GM21381 (cell line): ENCODE measurements around the gene ANKDD1B.

Source experiments
- ATAC-seq: cut with Tn5 transposase; IDR thresholded peaks from one replicate; pipeline ENCODE4 v1.9.1; 2021; ENCODE audit warnings: mild to moderate bottlenecking, moderate library complexity; ENCODE audit not compliant: unreplicated experiment

ANKDD1B gene

GRCh38 chr5:75616371-75616881 is 5.2 kb downstream of the ANKDD1B start:
- ATAC-seq: no peak

GRCh38 chr5:75616971-75617621 is 5.8 kb downstream of the ANKDD1B start:
- no peak for ATAC-seq

GRCh38 chr5:75617736-75618352 is 6.6 kb downstream of the ANKDD1B start:
- ATAC-seq: no peak

- no peak for ATAC-seq
Observed at GRCh38 chr5:75620184-75620959, 9.1 kb downstream of the ANKDD1B start.

- ATAC-seq: no peak
Observed at GRCh38 chr5:75622564-75622963, 11.3 kb downstream of the ANKDD1B start.

GRCh38 chr5:75623846-75624245 is 12.6 kb downstream of the ANKDD1B start:
- ATAC-seq: no peak

GRCh38 chr5:75626959-75627358 is 15.7 kb downstream of the ANKDD1B start:
- no peak for ATAC-seq

GRCh38 chr5:75627801-75628200 is 16.5 kb downstream of the ANKDD1B start:
- ATAC-seq: no peak

GRCh38 chr5:75630875-75631274 is 19.6 kb downstream of the ANKDD1B start:
- ATAC-seq: no peak

- no peak for ATAC-seq
Observed at GRCh38 chr5:75632321-75632720, 21.1 kb downstream of the ANKDD1B start.

- ATAC-seq: no peak
Observed at GRCh38 chr5:75637949-75638348, 26.7 kb downstream of the ANKDD1B start.

- ATAC-seq: no peak
Observed at GRCh38 chr5:75639535-75640311, 28.5 kb downstream of the ANKDD1B start.

GRCh38 chr5:75640395-75640794 is 29.1 kb downstream of the ANKDD1B start:
- ATAC-seq: no peak

- ATAC-seq: no peak
Observed at GRCh38 chr5:75640826-75641225, 29.6 kb downstream of the ANKDD1B start.

- ATAC-seq: no peak
Observed at GRCh38 chr5:75648712-75649111, 37.5 kb downstream of the ANKDD1B start.

GRCh38 chr5:75651575-75652238 is 40.5 kb downstream of the ANKDD1B start:
- ATAC-seq: no peak

GRCh38 chr5:75653521-75653920 is 42.3 kb downstream of the ANKDD1B start:
- no peak for ATAC-seq

- no peak for ATAC-seq
Observed at GRCh38 chr5:75654693-75655295, 43.5 kb downstream of the ANKDD1B start.

- no peak for ATAC-seq
Observed at GRCh38 chr5:75656311-75657003, 45.2 kb downstream of the ANKDD1B start.
